NCI-H1092 treated with DMSO at 0.1 percent for 48 hours (cell line): ENCODE measurements around the gene KRTAP5-6.
A peak's percentile ranks its signal among the peaks of the same experiment; 100 is the strongest.
"Not testable (repeated sequence)": the region's sequence is repeated elsewhere in the genome, so short reads cannot be mapped to it uniquely, and the experiment has no call there.

Experiments
- DNase-seq: peaks from one replicate; lab custom pipeline; 2025; lab: John Stamatoyannopoulos, UW

Gene KRTAP5-6

DNA sequence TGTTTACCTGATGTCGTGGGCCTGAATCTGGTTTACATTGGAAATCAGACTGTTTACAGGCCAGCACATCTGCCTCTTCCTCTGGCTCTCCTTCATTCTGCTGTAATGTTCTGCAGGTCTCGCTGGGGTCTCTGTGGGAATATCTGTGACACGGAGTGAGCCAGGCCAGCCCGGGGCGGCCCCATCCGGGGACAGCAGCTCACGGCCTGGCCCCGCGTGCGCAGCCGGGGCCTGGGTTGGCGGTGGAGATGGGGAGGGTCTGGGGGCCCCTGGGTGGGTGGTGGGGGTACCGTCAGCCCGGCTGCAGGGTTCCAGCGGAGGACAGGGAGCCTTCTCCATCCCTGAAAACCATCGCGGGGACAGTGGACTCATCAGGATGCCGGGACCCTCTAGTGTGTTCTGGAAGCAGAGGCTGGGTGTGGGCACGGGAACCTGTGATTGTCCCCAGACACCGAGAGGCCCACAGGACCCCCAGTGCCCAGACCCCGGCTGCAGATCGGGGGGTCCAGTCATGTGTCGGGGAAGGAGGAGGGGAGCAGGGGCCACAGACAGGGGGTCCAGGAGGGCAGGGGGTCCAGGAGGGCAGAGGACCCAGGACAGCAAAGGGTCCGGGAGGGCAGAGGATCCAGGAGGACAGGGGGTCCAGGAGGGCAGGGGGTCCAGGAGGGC lies 13.0 kb upstream of the KRTAP5-6 start:
- DNase-seq: not testable (repeated sequence)

DNA sequence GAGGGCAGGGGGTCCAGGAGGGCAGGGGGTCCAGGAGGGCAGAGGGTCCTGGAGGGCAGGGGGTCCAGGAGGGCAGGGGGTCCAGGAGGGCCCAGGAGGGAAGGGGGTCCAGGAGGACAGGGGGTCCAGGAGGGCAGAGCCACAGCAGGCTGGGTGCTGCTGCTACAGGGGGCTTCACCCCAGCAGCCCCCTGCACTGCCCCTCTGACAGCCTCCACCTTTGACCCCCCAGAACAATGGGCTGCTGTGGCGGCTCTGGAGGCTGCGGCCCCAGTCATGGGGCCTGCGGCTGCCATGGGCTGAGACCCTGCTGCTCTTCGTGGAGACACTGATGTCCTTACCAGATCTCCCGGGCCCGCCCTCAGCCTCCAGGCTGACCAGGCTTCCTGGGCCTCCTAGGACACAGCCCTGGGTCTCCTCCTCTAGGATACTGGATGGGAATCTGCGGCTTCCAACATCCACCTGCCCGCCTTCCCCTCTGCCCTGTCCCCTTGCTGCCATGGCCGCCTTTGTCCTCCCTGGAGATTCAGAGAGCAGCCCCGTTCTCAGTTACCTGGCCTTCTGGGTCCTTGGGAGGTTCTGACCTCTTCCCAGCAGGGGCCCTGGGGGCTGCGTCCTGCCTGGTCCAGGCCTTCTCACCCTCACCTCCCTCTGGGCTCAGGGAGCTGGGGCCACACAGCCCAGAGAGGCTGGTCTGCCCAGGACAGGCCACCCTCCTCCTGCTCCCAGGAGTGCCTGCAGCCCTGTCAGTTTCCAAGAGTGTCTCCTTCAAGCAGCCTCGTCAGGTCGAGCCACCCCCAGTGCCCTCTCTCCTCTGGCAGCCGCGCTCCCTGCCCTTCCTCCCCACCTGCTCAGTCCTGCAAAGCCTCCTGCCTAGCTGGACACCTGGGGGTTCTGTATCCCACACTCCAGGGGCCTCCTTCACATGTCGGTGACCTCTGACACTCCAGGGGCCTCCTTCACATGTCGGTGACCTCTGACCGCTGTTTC lies 11.8 kb upstream of the KRTAP5-6 start:
- DNase-seq: not testable (repeated sequence)

DNA sequence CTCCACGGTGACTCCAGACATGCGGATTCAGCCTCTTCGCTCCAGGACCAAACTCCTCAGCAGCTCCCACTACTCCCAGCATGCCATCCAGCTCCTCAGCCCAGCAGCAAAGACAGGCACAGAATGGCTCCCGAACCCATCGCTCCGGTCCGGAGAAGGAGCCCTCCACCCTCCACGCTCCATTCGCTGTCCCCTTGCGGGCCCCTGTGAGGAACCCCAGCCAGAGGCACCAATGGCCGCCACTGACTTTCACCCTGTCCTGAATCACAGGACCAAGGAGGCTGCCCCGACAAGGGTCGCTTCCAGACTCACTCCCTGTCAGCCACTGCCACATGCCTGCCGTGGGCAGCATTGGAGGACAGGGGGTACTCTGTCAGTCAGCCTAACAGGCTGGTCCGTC lies 10.8 kb upstream of the KRTAP5-6 start:
- not testable (repeated sequence) for DNase-seq

DNA sequence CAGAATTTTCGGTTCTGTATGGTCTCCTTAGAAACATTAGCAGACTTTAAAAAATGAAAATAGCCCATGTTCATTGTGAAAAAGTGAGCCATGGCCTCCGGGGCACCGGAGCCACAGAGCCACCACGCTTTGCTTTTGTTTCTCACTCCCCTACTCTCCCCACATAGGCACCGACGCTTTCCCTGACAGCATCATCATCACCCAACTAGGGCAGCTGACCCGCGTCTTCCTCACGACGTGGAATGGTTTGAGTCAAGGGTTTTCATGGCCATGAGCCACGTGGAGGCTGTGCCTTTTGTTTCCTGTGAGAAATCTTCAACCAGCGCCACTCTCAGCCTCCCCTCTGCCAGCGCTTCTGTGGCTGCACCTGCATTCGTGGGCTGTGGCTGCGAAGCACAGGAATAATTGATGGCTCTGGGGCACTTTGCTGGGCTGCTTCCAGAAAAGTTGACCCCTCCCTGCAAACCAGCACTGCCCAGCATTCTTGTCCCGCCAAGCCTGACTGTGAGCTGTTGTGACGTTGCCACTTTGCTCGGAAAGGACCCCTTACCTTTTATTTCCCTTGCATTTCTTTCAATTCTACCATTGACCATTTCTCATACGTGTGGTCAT lies 8.6 kb upstream of the KRTAP5-6 start:
- DNase-seq: not testable (repeated sequence)

DNA sequence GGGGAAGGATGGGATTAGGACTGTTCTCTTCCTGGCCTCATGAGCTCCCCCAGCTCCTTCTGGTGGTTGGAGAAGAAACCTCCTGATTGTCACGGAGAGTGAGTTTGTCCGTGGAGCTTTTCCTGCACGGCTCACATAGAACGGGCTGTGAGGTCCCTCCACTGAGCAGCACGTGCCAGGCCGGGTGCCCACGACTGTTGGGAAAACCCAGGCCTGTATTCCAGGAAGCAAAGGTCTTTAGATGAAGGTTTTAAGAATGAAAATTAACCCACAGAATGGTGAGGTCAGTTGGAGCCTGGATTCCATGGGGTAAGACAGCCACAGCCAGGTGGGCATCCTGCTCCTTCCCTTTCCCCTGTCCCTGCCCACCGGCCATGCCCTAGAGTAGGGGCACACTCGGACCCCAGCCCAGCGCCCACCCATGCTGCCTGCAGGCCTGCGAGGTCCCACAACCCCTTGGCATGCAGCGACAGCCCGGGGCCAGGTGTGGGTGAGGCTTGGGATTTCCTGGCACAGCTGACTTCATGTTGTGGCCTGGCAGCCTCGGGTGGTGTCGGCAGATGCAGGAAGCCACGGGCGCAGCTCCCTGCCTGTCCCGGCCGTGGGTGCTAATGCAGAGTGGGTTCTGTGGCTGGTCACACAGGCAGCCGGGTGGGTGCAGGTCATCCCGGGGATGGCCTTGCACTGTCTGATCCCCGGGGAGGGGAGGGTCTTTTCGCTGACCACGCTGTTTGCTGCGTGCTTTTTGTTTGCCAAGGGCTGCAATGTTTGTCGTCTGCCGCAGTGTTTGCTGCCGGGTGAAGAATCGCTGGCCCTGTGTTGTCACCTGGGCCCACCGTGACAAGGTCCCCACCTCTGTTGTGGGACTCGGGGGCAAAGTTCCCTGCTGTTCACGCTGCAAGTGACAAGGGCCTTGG lies 7.5 kb upstream of the KRTAP5-6 start:
- DNase-seq: not testable (repeated sequence)

DNA sequence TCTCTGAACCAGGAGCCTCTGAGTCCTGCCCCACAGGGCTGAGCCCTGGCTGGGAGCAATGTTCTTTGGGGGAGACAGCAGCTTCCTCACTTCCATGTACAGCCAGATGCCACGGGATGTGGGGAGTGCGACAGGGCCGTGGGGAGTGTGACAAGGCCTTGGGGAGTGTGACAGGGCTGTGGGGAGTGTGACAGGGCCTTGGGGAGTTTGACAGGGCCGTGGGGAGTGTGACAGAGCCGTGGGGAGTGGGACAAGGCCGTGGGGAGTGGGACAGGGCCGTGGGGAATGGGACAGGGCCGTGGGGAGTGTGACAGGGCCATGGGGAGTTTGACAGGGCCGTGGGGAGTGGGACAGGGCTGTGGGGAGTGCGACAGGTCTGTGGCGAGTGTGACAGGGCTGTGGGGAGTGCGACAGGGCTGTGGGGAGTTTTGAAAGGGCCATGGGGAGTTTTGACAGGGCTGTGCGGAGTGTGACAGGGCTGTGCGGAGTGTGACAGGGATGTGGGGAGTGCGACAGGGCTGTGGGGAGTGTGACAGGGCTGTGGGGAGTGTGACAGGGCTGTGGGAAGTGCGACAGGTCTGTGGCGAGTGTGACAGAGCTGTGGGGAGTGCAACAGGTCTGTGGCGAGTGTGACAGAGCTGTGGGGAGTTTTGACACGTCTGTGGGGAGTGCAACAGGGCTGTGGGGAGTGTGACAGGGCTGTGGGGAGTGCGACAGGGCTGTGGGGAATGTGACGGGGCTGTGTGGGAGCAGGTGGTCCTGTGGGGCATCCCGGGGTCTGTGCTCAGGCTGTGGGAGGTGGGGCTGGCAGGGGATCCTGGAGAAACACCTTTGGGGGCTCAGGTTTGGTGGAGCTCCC lies 6.6 kb upstream of the KRTAP5-6 start:
- DNase-seq: no peak

DNA sequence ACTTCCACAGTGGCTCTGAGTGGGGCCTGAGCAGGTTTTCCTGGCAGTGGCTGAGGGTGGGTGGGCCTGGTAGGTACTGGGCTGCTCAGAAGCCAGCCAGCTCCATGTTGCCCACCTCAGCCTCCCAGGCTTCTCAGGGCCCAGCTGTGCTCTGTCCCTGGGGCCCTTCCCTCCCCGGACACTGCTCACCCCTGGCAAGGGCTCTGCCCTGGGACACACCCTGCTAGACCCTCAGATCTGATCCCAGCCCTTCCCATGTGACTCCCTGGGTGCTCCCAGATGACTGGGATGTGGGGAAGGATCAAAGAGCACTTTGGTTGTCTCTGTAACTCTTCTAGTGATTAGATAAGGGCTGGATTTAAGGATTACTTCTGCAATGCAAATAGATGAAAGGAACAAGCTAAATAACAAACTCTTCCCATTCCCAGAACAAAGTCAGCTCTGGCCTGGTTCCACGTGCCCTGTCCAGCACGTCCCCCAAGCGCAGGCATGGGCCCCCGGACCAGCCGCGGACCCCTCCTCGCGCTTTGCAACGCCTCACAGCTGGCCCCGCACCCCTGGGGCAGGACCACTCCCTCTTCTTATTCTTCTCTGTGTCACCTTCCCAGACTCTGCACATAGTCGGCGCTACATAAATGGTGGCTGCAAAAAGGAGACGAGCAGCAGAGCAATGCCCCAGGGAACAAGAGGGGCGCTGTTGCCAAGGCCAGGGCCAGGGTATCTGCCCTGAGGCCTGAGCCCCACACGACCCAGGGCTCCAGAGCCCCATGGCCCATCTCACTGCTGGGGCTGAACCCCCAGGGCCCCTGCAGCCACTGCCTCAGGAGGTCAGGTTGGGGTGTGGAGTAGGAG lies 5.7 kb upstream of the KRTAP5-6 start:
- no peak for DNase-seq

DNA sequence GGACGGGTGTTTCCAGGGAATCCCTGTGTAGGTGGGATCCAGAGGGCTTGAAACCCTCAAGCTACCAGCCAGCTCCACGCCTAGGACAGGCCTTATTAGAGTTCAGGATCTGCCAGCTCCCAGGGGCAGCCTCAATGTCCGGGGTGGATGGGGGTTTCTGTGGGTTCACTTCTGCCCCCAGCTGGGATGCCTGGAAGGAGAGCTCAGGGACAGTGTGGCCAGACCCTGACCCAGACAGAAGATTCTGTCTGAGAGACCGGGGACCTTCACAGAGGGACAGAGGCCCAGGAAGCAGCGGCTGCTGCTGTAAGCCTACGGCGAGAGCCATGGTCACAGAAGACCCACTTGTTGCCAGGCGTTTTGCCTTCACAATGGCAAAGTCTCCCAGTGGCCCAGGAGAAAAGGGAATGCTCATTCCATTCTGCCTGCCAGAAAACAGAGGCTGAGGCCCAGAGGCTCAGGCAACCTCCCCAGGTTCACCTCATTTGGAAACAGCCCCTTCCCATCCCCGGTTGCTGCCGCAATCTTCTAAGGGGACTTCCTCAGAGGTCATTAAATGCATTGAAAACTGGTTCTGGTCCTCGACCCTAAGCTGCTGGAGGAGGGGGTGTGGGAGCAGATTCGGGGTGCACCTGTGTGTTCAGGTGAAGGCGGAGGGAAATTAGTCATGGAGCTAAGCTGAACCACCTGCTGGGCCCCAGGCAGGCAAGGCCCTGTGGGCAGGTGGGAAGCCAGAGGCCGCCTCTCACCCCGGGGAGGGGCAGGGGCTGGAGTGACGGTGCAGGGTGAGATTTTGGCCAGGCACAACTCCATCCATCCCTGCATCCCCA lies 4.9 kb upstream of the KRTAP5-6 start:
- no peak for DNase-seq

DNA sequence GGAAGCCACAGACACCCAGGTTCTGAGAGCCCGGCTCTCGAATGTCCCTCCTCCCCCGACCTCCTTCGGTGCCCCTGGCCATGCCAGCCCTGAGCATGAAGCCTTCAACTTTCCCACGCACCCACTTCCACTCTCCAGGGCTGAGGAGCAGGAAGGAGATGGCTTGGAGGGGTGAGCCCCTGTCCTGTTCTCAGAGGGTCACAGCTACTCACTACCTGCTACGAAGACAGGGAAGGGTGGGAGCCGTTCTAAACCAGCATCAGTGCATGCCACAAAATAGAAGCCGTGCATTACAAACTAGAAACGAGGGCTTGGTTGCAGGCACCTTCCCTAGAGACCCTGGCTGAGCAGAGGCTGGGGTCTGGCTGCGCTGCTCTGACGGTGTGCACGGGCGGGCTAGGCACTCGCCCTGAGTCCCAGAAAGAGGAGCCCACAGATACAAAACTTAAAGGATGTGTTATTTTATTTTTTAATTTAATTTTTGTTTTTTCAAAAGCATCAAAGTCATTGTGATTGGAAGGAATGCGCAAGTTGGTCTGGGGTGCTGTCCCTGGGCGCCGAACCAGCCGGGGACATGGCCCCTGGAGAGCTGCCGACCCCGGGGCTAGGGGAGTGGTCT lies 4.2 kb upstream of the KRTAP5-6 start:
- no peak for DNase-seq

DNA sequence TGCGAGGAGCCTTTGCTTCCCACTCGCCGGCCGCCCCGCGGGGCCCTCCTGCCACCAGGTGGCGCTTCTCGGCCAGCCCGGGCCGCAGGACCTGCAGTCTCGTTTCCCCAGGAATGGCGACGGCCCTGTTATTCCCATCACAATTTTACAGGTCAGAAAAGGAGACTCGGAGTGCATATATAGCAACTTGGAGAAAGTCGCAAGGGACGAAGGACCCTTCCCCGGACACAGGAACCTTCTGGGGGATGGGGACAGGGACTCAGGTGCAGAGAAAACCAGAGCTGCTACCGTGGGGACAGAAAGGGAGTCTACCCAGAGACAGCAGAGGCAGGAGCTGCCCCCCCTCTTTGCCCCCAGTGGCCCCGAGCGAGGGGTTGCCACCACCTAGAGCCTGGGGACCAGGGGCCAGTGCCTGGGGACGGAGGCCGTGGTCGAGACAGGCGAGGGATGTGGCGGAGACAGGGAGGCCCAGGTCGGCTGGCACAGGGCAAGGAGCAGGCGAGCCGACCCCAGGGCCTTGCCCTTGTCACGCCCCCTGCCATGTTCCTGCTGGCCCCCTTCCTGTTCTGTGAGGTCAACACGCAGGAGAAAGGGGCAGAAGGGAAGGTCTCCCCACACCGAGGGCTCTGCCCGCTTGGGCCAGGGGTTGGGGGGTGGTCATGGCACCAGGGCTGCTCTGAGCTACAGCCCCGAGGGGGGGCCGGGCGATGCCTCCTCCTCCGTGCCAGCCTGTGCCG lies 3.5 kb upstream of the KRTAP5-6 start:
- DNase-seq: peak; percentile 70

DNA sequence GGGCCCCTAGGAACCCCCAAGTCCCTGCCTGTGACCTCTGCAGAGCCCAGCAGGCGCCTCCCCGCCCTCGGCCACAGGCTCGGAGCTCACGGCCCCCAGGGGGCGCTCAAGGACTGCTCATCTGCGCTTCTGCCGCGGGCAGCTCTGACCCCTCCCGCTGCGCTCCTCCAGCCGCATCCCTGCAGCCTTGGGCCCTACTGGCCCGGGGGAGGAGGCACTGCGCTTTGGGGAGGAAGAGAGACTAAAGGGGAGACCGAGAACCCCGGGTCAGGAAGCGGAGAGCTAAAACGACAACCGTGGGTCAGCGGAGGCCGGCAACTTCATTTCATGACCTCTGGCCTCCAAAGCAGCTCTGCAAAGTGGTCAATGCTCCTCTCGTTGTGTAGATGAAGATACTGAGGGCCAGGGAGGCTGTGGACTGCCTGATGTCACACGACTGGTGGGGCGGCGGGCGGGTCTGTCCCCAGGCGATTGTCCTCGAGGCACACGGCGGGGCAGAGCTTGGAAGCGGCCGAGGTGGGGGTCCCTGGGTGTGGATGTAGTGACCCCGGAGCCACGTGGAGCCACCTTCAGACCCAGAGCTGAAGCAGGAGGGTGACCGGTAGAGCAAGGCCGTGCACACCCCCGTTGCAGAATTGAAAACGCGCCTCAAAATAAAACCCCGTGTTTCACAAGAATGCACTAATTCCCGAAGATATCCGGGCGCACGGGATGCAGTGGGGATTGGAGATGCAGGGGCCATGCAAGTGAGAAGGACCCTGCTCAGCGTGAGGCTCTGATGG lies 2.7 kb upstream of the KRTAP5-6 start:
- peak; percentile 65 for DNase-seq

DNA sequence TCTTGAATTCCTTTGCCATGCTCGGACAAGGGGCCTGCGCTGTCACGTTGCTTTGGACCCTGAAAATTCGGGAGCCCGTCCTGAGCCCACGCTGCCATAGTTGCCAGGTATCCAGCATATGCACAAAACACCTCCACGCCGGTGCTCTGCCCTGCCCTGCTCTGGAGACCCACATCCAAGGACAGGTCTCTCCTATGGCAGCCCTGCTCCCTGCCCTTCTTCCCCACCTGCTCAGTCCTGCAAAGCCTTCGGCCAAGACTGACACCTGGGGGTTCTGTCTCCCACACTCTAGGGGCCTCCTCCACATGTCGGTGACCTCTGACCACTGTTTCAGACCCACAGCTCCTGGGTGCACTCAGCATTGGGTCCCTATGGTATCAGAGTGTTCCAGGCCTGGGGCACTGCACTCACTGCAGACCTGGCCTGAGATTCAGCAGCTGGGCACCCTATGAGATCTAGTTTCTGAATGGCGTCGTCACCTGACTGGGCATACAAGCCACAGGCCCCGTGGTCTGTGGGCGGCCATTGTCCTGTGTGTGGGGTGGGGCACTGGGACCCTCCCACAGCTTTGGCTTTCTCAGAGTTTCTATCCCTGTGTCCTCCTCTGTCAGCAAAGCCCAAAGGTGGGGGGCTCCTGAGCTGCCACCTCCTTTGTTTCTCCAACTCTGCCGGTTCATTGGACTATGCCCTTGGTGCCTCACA lies 2.0 kb upstream of the KRTAP5-6 start:
- DNase-seq: no peak

DNA sequence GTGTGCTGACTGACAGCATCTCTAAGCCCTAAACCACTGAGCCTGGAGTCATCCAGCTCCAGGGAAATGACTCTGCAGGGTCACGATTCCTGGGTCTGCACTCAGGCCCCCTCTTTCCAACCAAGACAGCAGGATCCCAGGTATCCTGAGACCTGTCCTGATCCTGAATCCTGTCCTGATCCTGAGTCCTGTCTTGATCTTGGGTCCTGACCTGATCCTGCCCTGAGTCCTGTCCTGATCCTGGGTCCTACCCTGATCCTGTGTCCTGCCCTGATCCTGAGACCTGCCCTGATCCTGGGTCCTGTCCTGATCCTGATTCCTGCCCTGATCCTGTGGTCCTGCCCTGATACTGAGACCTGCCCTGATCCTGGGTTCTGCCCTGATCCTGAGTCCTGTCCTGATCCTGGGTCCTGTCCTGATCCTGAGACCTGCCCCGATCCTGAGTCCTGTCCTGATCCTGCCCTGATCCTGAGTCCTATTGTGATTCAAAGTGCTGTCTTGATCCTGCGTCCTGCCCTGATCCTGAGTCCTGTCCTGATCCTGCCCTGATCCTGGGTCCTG lies 1.4 kb upstream of the KRTAP5-6 start:
- no peak for DNase-seq

DNA sequence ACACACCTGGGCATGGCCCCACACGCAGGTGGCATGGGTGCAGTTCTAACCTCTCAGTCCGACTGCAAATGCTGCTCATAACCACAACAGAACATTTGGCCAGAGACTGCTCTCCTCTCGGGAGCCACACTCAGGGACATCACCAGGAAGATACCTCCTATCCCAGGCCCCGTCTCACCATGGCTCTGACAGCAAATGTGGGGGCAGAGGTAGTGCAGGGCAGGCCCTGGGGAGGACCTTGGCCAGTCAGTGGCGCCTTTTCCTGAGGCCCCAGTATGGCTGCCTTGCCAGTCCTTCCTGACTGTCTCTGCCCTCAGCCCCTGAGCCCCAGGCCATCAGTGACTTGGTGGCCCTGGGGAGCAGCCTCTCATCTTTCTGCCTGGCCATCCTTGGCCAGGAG lies 2.8 kb downstream of the KRTAP5-6 start:
- DNase-seq: no peak

DNA sequence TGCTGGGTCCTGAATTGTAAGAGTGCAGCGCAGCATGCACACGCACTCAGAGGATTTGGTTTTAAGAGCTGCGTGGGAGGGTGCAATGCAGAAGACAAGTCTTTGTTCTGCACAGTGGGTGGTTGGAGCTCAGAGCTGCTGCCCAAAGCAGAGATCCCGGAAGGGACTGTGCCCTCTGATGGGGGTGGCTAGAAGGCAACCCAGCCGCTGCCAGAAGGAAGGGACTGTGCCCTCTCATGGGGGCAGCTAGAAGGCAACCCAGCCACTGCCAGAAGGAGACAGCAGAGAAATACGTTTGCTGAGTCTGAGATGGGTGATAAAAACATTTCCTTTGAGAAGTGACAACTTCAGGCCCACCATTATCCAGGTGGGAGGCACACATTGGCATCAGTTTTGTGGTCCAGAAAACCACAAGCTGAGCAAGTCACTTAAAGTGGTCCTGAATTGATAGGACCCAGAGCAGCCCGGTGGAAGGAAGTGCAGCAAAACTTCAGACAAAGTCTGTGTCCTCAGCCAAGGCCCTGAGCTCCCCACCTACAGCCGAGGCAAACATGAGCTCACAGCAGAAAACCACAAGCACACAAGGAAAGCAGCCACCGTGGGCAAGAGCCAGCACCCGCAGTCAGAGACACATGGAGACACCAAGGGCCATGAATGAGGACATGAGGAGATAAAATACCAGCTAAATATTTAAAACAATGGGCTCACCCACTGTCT lies 4.3 kb downstream of the KRTAP5-6 start:
- no peak for DNase-seq
